ENCODE results near the gene AP1G1. TPM values are rescaled to one million over a fixed set of nuclear protein-coding genes. Genes with fewer than 3 reads are reported as not detected.
"Not testable (repeated sequence)": the region's sequence is repeated elsewhere in the genome, so short reads cannot be mapped to it uniquely, and the experiment has no call there.

AP1G1 gene
- total RNA-seq, 1 experiment from 2014 or later = 79.2 TPM

DNA sequence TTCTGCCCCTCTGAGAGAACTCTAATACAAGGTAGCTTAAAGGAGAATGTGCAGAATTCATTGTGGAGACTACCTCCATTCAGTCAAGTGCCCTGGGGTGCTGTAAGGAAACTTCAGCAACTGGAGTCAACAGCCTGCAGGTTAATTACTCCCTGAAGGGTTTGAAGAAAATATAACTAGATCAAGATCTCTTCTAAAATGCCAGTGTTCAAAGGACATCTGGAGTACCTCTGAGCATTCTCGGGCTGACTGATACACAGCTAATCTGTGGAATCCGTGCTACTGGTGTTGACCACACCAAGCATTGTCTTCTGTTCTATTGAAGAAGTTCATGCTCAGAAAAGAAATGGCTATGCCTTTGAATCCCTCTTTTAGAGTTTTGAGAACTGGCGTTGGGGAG, 25.7 kb upstream of the AP1G1 start:
- no CpG with 5 or more reads among the region's 3 CpGs for WGBS (ENCODE audit: extremely low coverage, insufficient read length, low lambda C conversion rate)
- H4K5ac ChIP-seq (ENCODE audit: insufficient read length, low read depth, low read length) = no peak overlapping the region
- H3K27me3 Mint-ChIP-seq (ENCODE audit: low read depth) = peaks cover 3% of the 10 kb centered on the region
- no peaks in the 10 kb centered on the region for H3K23me2 ChIP-seq (ENCODE audit: insufficient read length, low read depth, low read length, poor library complexity, severe bottlenecking)
- no peaks in the 10 kb centered on the region for H3K4me1 ChIP-seq (ENCODE audit: insufficient read depth, low read length)
- no peaks in the 10 kb centered on the region for H3K36me3 Mint-ChIP-seq (ENCODE audit: insufficient read depth in 1 of 3, low read depth in 3 of 3)
- H3K4me1 Mint-ChIP-seq = no peaks in the 10 kb centered on the region
- H3K9me3 Mint-ChIP-seq = no peaks in the 10 kb centered on the region
- no peaks in the 10 kb centered on the region for H3K9me3 ChIP-seq (ENCODE audit: control insufficient read depth, low read depth, low read length)
- H2BK5ac ChIP-seq (ENCODE audit: insufficient read length, low read length) = no peak overlapping the region
- no peak overlapping the region for H2BK12ac ChIP-seq (ENCODE audit: insufficient read length, low read depth, low read length)
- no peak overlapping the region for H3K18ac ChIP-seq (ENCODE audit: insufficient read length, low read depth, low read length)
- no peak overlapping the region for H4K91ac ChIP-seq (ENCODE audit: insufficient read length, low read depth, low read length)
- H3K27me3 ChIP-seq (ENCODE audit: insufficient read depth, low read length) = no peaks in the 10 kb centered on the region
- H3K14ac ChIP-seq (ENCODE audit: insufficient read depth, low read length) = no peak overlapping the region
- no peak overlapping the region for H3K4me3 Mint-ChIP-seq
- H3K23ac ChIP-seq (ENCODE audit: insufficient read length, low read depth, low read length) = no peak overlapping the region
- no peak overlapping the region for H3K56ac ChIP-seq (ENCODE audit: insufficient read length, low read depth, low read length)
- no peak overlapping the region for H2BK20ac ChIP-seq (ENCODE audit: low read depth, low read length, poor library complexity, severe bottlenecking)
- no peaks in the 10 kb centered on the region for H4K20me1 ChIP-seq (ENCODE audit: control insufficient read depth, insufficient read depth, insufficient read length)
- no peak overlapping the region for H3K27ac Mint-ChIP-seq
- no peaks in the 10 kb centered on the region for H3K79me1 ChIP-seq (ENCODE audit: insufficient read depth, low read depth, low read length, poor library complexity, severe bottlenecking)
- no peak overlapping the region for H4K8ac ChIP-seq (replicated peaks; ENCODE audit: insufficient read length, low read depth, low read length)
- H3K9ac ChIP-seq (ENCODE audit: extremely low read depth, insufficient read length, low read length) = no peak overlapping the region
- no peak overlapping the region for H2BK15ac ChIP-seq (ENCODE audit: low read depth, low read length)
- TF ChIP-seq, protein P1, sequence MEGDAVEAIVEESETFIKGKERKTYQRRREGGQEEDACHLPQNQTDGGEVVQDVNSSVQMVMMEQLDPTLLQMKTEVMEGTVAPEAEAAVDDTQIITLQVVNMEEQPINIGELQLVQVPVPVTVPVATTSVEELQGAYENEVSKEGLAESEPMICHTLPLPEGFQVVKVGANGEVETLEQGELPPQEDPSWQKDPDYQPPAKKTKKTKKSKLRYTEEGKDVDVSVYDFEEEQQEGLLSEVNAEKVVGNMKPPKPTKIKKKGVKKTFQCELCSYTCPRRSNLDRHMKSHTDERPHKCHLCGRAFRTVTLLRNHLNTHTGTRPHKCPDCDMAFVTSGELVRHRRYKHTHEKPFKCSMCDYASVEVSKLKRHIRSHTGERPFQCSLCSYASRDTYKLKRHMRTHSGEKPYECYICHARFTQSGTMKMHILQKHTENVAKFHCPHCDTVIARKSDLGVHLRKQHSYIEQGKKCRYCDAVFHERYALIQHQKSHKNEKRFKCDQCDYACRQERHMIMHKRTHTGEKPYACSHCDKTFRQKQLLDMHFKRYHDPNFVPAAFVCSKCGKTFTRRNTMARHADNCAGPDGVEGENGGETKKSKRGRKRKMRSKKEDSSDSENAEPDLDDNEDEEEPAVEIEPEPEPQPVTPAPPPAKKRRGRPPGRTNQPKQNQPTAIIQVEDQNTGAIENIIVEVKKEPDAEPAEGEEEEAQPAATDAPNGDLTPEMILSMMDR (conservative IDR thresholded peaks at IDR 0.05) = no peak
- no peak overlapping the region for H3K4me2 ChIP-seq (ENCODE audit: insufficient read depth, insufficient read length, low read length)
- no peak overlapping the region for H3K27ac ChIP-seq (ENCODE audit: insufficient read length, low read depth, low read length)
- no peak overlapping the region for H2AFZ ChIP-seq (ENCODE audit: low read length)
- DNase-seq = no peak
- no peak overlapping the region for H3K4ac ChIP-seq (ENCODE audit: low read depth, low read length)
- no peak overlapping the region for H2AK5ac ChIP-seq (ENCODE audit: insufficient read length, low read length)
- no peaks in the 10 kb centered on the region for H3K79me2 ChIP-seq (ENCODE audit: insufficient read depth, low read length)
- no peak overlapping the region for H2BK120ac ChIP-seq (ENCODE audit: low read depth, low read length, poor library complexity, severe bottlenecking)
- no peak overlapping the region for H3T11ph ChIP-seq (ENCODE audit: low read length)

DNA sequence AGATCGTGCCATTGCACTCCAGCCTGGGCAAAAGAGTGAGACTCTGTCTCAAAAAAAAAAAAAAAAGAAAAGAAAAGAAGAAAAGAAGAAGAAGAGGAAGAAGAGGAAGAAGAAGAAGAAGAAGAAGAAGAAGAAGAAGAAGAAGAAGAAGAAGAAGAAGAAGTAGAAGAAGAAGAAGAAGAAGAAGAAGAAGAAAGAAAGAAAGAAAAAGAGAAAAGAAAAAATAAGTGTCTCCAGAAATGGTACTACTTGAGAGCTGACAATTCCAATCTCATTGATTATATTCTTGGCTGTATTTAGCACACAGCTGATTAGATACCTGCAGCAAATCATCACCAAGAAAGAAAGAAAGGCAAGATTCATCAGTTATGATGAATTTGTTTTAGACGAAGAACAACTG, 23.5 kb upstream of the AP1G1 start:
- not testable (repeated sequence) for H3K36me3 Mint-ChIP-seq (ENCODE audit: insufficient read depth in 1 of 3, low read depth in 3 of 3); H3K56ac ChIP-seq (ENCODE audit: insufficient read length, low read depth, low read length); H3K27ac Mint-ChIP-seq; H2BK120ac ChIP-seq (ENCODE audit: low read depth, low read length, poor library complexity, severe bottlenecking); H3K79me1 ChIP-seq (ENCODE audit: insufficient read depth, low read depth, low read length, poor library complexity, severe bottlenecking); H3K4me1 Mint-ChIP-seq; H3K9me3 ChIP-seq (ENCODE audit: control insufficient read depth, low read depth, low read length); H3K4me1 ChIP-seq (ENCODE audit: insufficient read depth, low read length); H3K14ac ChIP-seq (ENCODE audit: insufficient read depth, low read length); H3K79me2 ChIP-seq (ENCODE audit: insufficient read depth, low read length); H3K27ac ChIP-seq (ENCODE audit: insufficient read length, low read depth, low read length); H2AK5ac ChIP-seq (ENCODE audit: insufficient read length, low read length); H2BK20ac ChIP-seq (ENCODE audit: low read depth, low read length, poor library complexity, severe bottlenecking); H3K4me3 Mint-ChIP-seq; H3K4ac ChIP-seq (ENCODE audit: low read depth, low read length); H3T11ph ChIP-seq (ENCODE audit: low read length); H4K20me1 ChIP-seq (ENCODE audit: control insufficient read depth, insufficient read depth, insufficient read length); H2BK15ac ChIP-seq (ENCODE audit: low read depth, low read length); H3K9me3 Mint-ChIP-seq; H3K4me2 ChIP-seq (ENCODE audit: insufficient read depth, insufficient read length, low read length); DNase-seq; H4K91ac ChIP-seq (ENCODE audit: insufficient read length, low read depth, low read length); H3K27me3 ChIP-seq (ENCODE audit: insufficient read depth, low read length); H2BK5ac ChIP-seq (ENCODE audit: insufficient read length, low read length); H3K18ac ChIP-seq (ENCODE audit: insufficient read length, low read depth, low read length); H4K5ac ChIP-seq (ENCODE audit: insufficient read length, low read depth, low read length); H2BK12ac ChIP-seq (ENCODE audit: insufficient read length, low read depth, low read length); H3K9ac ChIP-seq (ENCODE audit: extremely low read depth, insufficient read length, low read length); H4K8ac ChIP-seq (replicated peaks; ENCODE audit: insufficient read length, low read depth, low read length); H2AFZ ChIP-seq (ENCODE audit: low read length); H3K27me3 Mint-ChIP-seq (ENCODE audit: low read depth); H3K23ac ChIP-seq (ENCODE audit: insufficient read length, low read depth, low read length); H3K23me2 ChIP-seq (ENCODE audit: insufficient read length, low read depth, low read length, poor library complexity, severe bottlenecking)
- no CpG with 5 or more reads among the region's 2 CpGs for WGBS (ENCODE audit: extremely low coverage, insufficient read length, low lambda C conversion rate)

Measured in H9 (cell line).